ENCODE results near the gene USHBP1.
"Not testable (repeated sequence)": the region's sequence is repeated elsewhere in the genome, so short reads cannot be mapped to it uniquely, and the experiment has no call there.

The USHBP1 gene

DNA sequence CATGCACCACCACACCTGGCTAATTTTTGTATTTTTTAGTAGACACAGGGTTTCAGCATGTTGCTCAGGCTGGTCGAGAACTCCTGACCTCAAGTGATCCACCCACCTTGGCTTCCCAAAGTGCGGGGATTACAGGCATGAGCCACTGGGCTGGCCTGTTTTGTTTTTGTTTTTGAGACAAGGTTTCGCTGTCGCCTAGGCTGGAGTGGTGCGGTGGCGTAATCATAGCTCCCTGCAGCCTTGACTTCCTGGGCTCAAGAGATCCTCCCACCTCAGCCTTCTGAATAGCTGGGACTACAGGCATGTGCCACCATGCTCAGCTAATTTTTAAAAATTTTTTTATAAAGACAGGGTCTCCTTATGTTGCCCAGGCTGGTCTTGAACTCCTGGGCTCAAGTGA is 31.0 kb upstream of the USHBP1 start:
- DNase-seq = not testable (repeated sequence)

DNA sequence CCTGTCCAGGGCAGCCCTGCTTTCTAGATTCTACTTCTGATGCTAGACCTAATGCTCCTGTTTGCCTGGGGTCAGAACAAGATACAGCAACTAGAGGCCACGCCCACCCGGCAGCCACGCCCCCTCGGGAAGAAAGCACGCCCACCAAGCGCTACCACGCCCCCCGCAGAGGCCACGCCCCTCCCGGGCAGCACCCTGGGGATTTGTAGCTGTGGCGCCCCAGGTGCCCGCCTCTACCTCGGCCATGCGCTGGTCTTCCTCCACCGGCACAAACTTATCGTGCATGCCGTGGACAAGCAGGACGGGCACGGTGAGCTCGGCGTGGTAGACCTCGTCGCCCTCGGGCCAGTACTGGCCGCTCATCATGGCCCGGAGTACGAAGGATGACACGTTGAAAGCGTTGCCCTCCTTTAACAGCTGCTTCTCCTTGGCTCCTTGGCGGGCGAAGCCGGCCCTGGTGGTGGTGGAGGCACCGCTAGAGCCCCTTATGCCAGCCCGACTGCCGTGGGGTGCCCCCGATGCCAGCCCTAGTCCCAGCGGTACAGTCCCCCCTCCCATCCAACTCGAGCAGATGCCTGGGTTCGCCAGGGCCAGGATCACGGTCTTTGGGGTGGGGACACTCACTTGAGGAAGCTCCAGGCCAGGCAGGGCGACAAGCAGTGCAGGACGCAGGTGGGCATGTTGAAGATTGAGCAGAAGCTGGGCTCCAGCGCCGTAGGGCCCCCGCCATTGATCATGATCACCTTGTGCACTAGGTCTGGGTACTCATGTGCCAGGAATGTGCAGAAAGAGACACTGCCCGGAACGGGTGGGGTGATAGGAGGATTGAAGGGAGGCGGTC is 29.7 kb upstream of the USHBP1 start:
- peak in 1 of 2 donors; percentile 37 for DNase-seq

- DNase-seq = no peak
Measured at GRCh38 chr19:17293605-17294004, 29.1 kb upstream of the USHBP1 start.

GRCh38 chr19:17292301-17293074 is 27.9 kb upstream of the USHBP1 start:
- DNase-seq = peak; percentile 79 to 84

DNA sequence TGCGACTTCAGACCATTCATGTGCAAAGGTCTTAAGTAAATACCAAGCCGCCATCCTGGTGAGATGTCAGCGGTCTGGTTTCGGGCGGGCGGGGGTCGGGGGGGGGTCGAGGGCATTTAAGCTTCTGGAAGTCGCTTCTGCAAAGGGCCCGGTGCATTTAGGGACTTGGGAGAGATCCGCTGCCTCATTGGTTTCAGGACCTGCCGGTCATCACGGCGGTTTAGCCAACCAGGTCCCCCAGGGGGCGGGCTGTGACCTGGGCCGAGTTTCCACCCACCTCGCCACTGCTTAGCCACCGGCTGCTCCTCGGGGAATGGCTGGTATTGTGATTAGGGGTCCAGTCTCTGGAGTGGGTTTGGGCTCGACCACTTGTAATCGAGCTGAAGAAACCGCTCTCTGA is 24.9 kb upstream of the USHBP1 start:
- peak; percentile 68 to 78 for DNase-seq

GRCh38 chr19:17286752-17287151 is 22.2 kb upstream of the USHBP1 start:
- DNase-seq = no peak

- no peak for DNase-seq
Measured at GRCh38 chr19:17286263-17286662, 21.7 kb upstream of the USHBP1 start.

DNA sequence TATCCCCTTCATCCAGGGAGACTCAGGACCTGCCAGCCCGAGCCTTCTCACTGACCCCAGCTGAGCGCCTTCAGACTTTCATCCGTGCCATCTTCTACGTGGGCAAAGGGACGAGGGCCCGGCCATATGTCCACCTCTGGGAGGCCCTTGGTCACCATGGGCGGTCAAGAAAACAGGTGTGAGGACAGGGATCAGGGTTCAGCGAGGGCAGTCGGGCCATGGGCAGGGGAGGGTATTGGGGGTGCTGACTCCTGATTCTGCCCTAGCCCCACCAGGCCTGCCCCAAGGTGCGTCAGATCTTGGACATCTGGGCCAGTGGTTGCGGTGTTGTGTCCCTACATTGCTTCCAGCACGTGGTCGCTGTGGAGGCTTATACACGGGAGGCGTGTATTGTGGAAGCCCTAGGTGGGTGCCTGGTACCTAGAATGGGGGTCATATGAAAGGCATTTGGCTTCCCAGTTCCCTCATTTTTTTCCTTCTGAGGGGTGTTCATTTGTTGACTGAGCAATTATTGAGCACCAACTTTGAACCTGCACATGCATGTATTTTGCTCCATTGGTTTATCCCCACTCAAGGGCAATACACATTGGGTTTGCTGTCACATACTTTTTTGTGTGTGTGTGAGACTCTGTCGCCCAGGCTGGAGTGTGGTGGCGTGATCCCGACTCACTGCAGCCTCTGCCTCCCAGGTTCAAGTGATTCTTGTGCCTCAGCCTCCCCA is 21.0 kb upstream of the USHBP1 start:
- DNase-seq = no peak

GRCh38 chr19:17283504-17283996 is 19.0 kb upstream of the USHBP1 start:
- DNase-seq = no peak

DNA sequence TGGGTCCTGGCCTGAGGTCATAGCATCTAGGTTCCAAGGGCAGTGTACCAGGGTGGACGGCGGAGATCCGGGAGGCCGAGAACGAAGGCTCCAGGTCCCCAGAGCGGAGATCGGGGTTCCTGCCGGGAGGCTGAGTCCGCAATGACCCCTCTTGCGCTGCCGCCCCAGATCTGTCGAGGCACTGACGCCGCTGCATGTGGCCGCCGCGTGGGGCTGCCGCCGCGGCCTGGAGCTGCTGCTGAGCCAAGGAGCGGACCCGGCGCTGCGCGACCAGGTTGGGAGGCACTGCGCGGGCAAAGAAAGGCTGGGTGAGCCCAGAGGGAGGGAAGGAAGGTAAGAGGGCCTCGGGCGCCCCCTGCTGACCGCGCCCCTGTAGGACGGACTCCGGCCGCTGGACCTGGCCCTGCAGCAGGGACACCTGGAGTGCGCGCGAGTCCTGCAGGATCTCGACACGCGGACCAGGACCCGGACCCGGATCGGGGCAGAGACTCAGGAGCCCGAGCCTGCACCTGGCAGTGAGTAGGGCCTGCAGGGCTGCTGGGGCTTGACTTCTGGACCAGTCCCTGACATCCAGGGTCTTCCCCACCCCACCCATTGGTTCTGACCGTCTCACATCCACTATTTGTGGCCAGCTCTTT is 18.1 kb upstream of the USHBP1 start:
- DNase-seq = peak; percentile 54 to 87

DNA sequence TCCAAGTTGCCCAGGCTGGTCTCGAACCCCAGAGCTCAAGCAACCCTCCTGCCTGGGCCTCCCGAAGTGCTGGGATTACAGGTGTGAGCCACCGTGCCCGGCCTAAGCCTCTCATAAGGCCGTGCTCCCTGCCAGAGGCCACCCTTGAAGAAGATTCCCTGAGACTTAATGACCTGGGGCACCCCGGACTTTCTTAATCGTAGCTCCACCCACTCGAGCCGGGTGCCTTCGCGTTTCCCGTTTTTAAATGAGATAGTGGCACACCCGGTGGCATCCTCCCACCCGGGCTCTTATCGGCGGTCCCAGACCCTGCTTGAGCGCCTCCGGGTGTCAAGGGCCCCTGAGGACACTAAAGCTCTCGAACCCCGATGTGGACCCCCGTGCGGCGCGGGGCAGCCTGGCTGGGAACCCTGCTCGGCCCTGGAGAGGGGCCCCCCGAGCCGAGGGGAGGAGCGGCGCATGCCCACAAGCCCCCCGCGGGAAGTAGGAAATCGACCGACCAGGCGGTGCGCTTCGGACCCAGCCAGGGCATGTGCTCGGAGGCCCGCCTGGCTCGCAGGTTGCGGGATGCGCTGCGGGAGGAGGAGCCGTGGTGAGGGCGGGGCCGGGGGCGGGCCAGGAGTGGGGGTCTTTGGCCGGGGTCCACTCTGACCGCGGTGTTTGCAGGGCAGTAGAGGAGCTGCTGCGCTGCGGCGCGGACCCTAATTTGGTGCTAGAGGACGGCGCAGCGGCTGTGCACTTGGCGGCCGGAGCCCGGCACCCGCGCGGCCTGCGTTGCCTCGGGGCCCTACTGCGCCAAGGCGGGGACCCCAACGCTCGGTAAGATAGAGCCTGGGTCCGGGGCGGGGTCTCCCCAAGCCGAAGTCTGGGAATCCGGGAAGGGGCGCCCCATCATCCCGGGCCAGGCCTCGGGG is 17.1 kb upstream of the USHBP1 start, which contains the start of gene ANKLE1:
Gene ANKLE1, plus strand, starts transcription at position 511 of the 914 bp plus-strand sequence. Its CDS starts 20 bp downstream, at position 531.
- peak; percentile 88 to 92 for DNase-seq

- DNase-seq = no peak
Measured at GRCh38 chr19:17279436-17279835, 14.9 kb upstream of the USHBP1 start.

GRCh38 chr19:17275441-17276175 is 11.1 kb upstream of the USHBP1 start:
- DNase-seq = no peak

DNA sequence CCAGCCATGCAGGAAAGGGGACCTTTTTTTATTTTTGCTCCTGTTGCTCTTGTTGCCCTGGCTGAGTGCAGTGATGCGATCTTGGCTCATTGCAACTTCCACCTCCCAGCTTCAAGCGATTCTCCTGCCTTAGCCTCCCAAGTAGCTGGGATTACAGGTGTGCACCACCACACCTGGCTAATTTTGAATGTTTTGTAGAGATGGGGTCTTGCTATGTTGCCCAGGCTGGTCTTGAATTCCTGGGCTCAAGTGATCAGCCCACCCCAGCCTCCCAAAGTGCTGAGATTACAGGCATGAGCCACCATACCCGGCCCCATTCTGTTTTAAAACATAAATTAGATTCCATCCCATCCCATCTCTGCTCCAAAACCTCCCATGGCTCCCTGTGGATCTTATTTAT is 10.3 kb upstream of the USHBP1 start:
- DNase-seq = not testable (repeated sequence)

GRCh38 chr19:17268754-17269153 is 4.2 kb upstream of the USHBP1 start:
- no peak for DNase-seq

DNA sequence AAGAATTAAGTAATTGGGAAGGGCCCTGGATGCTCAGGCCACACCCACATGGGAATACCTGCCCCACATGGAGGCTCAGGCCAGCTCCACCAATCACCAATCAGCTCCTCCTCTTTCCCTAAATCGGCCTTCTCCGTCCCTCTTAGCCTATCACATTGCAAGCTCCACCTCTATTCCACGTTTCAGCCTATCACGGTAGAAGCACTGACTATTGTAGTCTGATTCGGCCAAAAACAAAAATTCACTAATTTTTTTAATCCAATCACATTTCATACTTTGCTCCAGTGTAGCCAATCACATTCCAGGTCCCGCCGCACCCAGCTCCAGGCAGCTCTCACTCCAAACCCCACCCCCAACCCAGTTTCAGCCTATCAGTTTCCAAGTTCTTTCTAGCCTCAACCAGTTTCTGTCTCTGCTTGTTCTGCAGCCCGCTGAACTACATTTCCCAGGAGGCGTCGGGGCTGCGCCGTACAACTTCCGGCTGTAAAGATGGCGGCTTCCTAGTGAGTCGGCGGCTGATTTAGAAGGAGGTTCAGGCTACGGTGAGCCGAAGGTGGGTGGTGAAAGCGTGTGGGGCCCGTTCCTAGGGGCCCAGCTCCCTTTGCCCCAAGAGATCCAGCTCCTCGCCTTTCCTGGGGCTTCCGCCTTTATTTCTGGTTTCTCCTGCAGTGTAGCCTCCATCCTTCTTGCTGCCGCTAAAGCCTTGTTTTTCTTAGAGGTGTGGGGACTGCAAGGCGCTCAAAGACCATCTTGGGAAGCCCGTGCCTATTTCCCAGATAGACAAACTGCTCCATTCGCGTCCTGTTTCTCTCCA is 2.6 kb upstream of the USHBP1 start, which contains the start of gene BABAM1:
Gene BABAM1, plus strand, starts transcription at position 469 of the 814 bp plus-strand sequence. CDS start 1,364 bp downstream, outside the sequence.
- peak; percentile 99 to 100 for DNase-seq

DNA sequence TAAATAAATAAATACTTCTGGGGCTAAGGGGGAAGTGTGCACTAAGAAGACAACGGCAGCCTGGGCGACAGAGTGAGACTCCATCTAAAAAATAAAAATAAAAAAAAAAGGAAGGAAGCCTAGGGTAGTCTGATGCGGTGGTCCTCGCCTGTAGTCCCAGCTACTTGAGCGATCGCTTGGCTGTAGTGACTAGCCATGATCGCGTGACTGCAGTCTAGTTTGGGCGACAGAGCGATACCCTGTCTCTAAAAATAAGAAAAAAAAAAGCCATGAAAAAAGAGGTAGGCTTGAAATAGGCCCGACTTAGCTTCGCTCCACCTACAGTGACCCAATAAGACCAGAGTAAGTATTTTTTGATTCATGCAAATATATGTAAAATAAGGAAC is 2.0 kb upstream of the USHBP1 start:
- DNase-seq = no peak

GRCh38 chr19:17266026-17266425 is 1.5 kb upstream of the USHBP1 start:
- DNase-seq = no peak

Measured in inflammatory macrophage treated with lipopolysaccharide for 1 hour (primary cell).